Measurements from ENCODE around the gene GNS. TPM values are rescaled to one million over a fixed set of nuclear protein-coding genes. Genes with fewer than 3 reads are reported as not detected.
"Not testable (repeated sequence)": the region's sequence is repeated elsewhere in the genome, so short reads cannot be mapped to it uniquely, and the experiment has no call there.

The GNS gene
- total RNA-seq, 1 donor from 2014 or later = 97.9 TPM

GRCh38 chr12:64781280-64782190, 22.3 kb upstream of the GNS start:
- ATAC-seq (ENCODE audit: poor library complexity) (peak; percentile 8), DNase-seq (no peak)
- intact Hi-C loops (cut with DNase I) = no loop called here

GRCh38 chr12:64780531-64781279, 21.5 kb upstream of the GNS start:
- intact Hi-C loops (cut with DNase I) = no loop called here
- peak; percentile 83 for ATAC-seq (ENCODE audit: poor library complexity)

GRCh38 chr12:64780132-64780530, 20.9 kb upstream of the GNS start:
- ATAC-seq (ENCODE audit: poor library complexity) = no peak
- intact Hi-C loops (cut with DNase I) = no loop called here
- no peak for DNase-seq

More at GRCh38 chr12:64780531-64781279, 21.5 kb upstream of the GNS start:
- peak; percentile 68 for DNase-seq

- DNase-seq (no peak), ATAC-seq (ENCODE audit: poor library complexity) (no peak)
- intact Hi-C loops (cut with DNase I) = no loop called here
Measured at GRCh38 chr12:64779354-64779974, 20.3 kb upstream of the GNS start.

- intact Hi-C loops (cut with DNase I); DNase-seq; ATAC-seq (ENCODE audit: poor library complexity): not testable (repeated sequence)
Measured at GRCh38 chr12:64775147-64775736, 16.0 kb upstream of the GNS start.

GRCh38 chr12:64773386-64773785, 14.2 kb upstream of the GNS start:
- ATAC-seq (ENCODE audit: poor library complexity) = no peak

GRCh38 chr12:64767495-64767894, 8.3 kb upstream of the GNS start:
- no peak for ATAC-seq (ENCODE audit: poor library complexity)
- intact Hi-C loops (cut with DNase I) = no loop called here

More at GRCh38 chr12:64773386-64773785, 14.2 kb upstream of the GNS start:
- intact Hi-C loops (cut with DNase I) = no loop called here
- DNase-seq = no peak

GRCh38 chr12:64760808-64761573, 1.8 kb upstream of the GNS start:
- DNase-seq (no peak), ATAC-seq (ENCODE audit: poor library complexity) (no peak)
- intact Hi-C loops (cut with DNase I) = no loop called here

More at GRCh38 chr12:64767495-64767894, 8.3 kb upstream of the GNS start:
- no peak for DNase-seq

GRCh38 chr12:64757771-64758170, 1.4 kb downstream of the GNS start:
- ATAC-seq (ENCODE audit: poor library complexity) = no peak
- no peak for DNase-seq
- intact Hi-C loops (cut with DNase I) = no loop called here

- DNase-seq = no peak
- intact Hi-C loops (cut with DNase I) = no loop called here
- ATAC-seq (ENCODE audit: poor library complexity) = no peak
Measured at GRCh38 chr12:64756376-64756775, 2.8 kb downstream of the GNS start.

GRCh38 chr12:64753427-64753826, 5.8 kb downstream of the GNS start:
- intact Hi-C loops (cut with DNase I) = no loop called here

GRCh38 chr12:64752833-64753238, 6.4 kb downstream of the GNS start:
- intact Hi-C loops (cut with DNase I) = no loop called here
- DNase-seq (no peak), ATAC-seq (ENCODE audit: poor library complexity) (peak; percentile 65)

More at GRCh38 chr12:64753427-64753826, 5.8 kb downstream of the GNS start:
- ATAC-seq (ENCODE audit: poor library complexity) (no peak), DNase-seq (no peak)

- no peak for ATAC-seq (ENCODE audit: poor library complexity)
- intact Hi-C loops (cut with DNase I) = no loop called here
- DNase-seq = no peak
Measured at GRCh38 chr12:64752032-64752431, 7.2 kb downstream of the GNS start.

- no peak for ATAC-seq (ENCODE audit: poor library complexity)
- no peak for DNase-seq
- intact Hi-C loops (cut with DNase I) = no loop called here
Measured at GRCh38 chr12:64749461-64750200, 9.6 kb downstream of the GNS start.

- no peak for DNase-seq
- intact Hi-C loops (cut with DNase I) = no loop called here
- no peak for ATAC-seq (ENCODE audit: poor library complexity)
Measured at GRCh38 chr12:64747695-64748094, 11.5 kb downstream of the GNS start.

- DNase-seq (no peak), ATAC-seq (ENCODE audit: poor library complexity) (no peak)
- intact Hi-C loops (cut with DNase I) = no loop called here
Measured at GRCh38 chr12:64746663-64747062, 12.5 kb downstream of the GNS start.

GRCh38 chr12:64745980-64746379, 13.2 kb downstream of the GNS start:
- no peak for ATAC-seq (ENCODE audit: poor library complexity)
- no peak for DNase-seq
- intact Hi-C loops (cut with DNase I) = no loop called here

Measured in Right ventricle myocardium superior (tissue), 1 donor.